ENCODE results near the gene PYY.

DNA sequence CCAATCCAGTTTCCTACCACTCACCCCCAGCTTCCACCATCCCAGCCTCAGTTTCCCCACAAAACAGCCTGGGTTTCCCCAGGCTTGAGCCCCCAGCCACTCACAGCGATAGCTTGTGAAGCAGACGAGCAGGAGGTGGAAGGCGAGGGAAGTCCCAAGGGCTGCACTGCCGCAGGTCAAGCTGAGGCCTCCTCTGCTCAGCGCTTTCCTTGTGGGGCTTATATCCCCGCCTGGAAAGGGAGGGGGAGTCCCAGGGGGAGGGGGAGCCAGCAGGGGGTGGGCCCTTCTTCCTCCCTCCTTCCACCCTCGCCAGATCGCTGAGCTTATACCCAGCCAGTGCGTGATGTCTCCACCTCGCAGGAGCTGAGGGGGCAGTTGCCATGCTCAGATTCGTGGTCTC lies at the start of gene PYY:
- TF ChIP-seq CTCF (IDR thresholded peaks at IDR 0.05) (no peak), POLR2A (IDR thresholded peaks at IDR 0.05) (no peak)

Data from heart left ventricle (tissue), 13 donors.